Suprapubic skin (tissue), 4 donors: ENCODE results near the gene CDH13.

Experiments used
- EP300 ChIP-seq: sonication (generic); formaldehyde crosslinking; IDR thresholded peaks from one replicate; pipeline ENCODE4 v1.6.1; 2017; ENCODE audit warnings: antibody characterized with exemption
- POLR2AphosphoS5 ChIP-seq, 3 donors: sonication (generic); formaldehyde crosslinking; IDR thresholded peaks; one replicate each; pipeline ENCODE4 v1.6.1; 2017; ENCODE audit warnings: antibody characterized with exemption in 3 of 3

- no peak for TF ChIP-seq EP300
- no peak for TF ChIP-seq POLR2AphosphoS5 (IDR thresholded peaks at IDR 0.05)
Observed at GRCh38 chr16:82993926-82994325, 367.2 kb downstream of the CDH13 start.
